HCT116 (cell line): ENCODE results near the gene FOXP2. TPM values are rescaled to one million over a fixed set of nuclear protein-coding genes. Genes with fewer than 3 reads are reported as not detected.

Experiments
- ATAC-seq: fragments of 200-7000 bp; cut with Tn5 transposase; 2 replicates; pipeline ENCODE4 v1.9.1; 2020; ENCODE audit warnings: mild to moderate bottlenecking, moderate library complexity
- BruUV-seq: library from RNA; stranded (reverse); fragments of 400-500 nt; replicated peaks from 2 replicates; lab custom pipeline; 2021; lab: Mats Ljungman, UMichigan
- CTCF ChIA-PET: fragments of 300-600 bp; sonication (Branson Sonifier 250); formaldehyde crosslinking; loops from one replicate; lab custom pipeline; 2021; ENCODE audit warnings: antibody characterized with exemption; lab: Charles Lee
- POLR2A ChIA-PET: fragments of 300-600, 350-600 bp; sonication (Branson Sonifier 250); formaldehyde crosslinking; loops from one replicate; lab custom pipeline; 2021; ENCODE audit warnings: antibody characterized with exemption; lab: Charles Lee
- RAD21 ChIA-PET, 2 experiments: fragments of 300-600 bp; sonication (Branson Sonifier 250); formaldehyde crosslinking; loops; one replicate each; lab custom pipeline; 2023; ENCODE audit warnings: low total read pairs in 2 of 2; ENCODE audit not compliant: uncharacterized antibody in 2 of 2, unreplicated experiment in 2 of 2, low non-redundant PET in 1 of 2; lab: Charles Lee
- DNase-seq: peaks from one replicate; pipeline ENCODE4 v3.0.0-alpha.2; 2010; ENCODE audit warnings: low read depth, low spot score
- H2AFZ ChIP-seq: fragments of 200-600 bp; shearing (Covaris generic), sonication (generic); 2 replicates; pipeline ENCODE4 v1.6.1; 2017; ENCODE audit warnings: low read depth, mixed run types, mixed read lengths, antibody characterized with exemption, low read length; ENCODE audit not compliant: poor library complexity, severe bottlenecking
- H3K27ac ChIP-seq: 2 replicates; pipeline ENCODE4 v1.5.1; 2012; ENCODE audit warnings: low read depth, low read length
- H3K27me3 ChIP-seq: fragments of 200-600 bp; sonication (generic); 2 replicates; pipeline ENCODE4 v1.6.1; 2016; ENCODE audit warnings: mixed run types, low read length, mixed read lengths; ENCODE audit not compliant: insufficient read depth
- H3K36me3 ChIP-seq, 2 experiments: fragments of 200-500 bp in 1 of 2; fragments of 200-600 bp in 1 of 2; sonication (Bioruptor generic) in 1 of 2; sonication (generic) in 1 of 2; 2 replicates each; pipeline versions ENCODE4 v1.5.1 to v1.6.1; 2014 to 2016; ENCODE audit warnings: low read length in 2 of 2, inconsistent platforms in 1 of 2, mixed read lengths in 1 of 2, mixed run types in 1 of 2; ENCODE audit not compliant: insufficient read depth in 2 of 2, control insufficient read depth in 1 of 2
- H3K4me1 ChIP-seq, 2 experiments: fragments of 200-600 bp in 1 of 2; sonication (generic) in 1 of 2; 2 replicates each; pipeline versions ENCODE4 v1.5.1 to v1.6.1; 2012 to 2017; ENCODE audit warnings: low read length in 2 of 2, inconsistent platforms in 1 of 2, mild to moderate bottlenecking in 1 of 2, mixed read lengths in 1 of 2, mixed run types in 1 of 2, moderate library complexity in 1 of 2; ENCODE audit not compliant: insufficient read depth in 2 of 2, control insufficient read depth in 1 of 2
- H3K4me2 ChIP-seq: fragments of 200-600 bp; sonication (generic); 2 replicates; pipeline ENCODE4 v1.6.1; 2017; ENCODE audit warnings: mixed run types, low read length, mixed read lengths
- H3K4me3 ChIP-seq, 2 experiments: fragments of 200-600 bp in 1 of 2; sonication (generic) in 1 of 2; replicated peaks in 1 of 2; 2 replicates each; pipeline ENCODE4 v1.5.1; 2011 to 2016; ENCODE audit warnings: low read length in 2 of 2, control low read depth in 1 of 2, low read depth in 1 of 2, mild to moderate bottlenecking in 1 of 2, mixed read lengths in 1 of 2, mixed run types in 1 of 2
- H3K79me2 ChIP-seq: fragments of 200-600 bp; sonication (generic); 2 replicates; pipeline ENCODE4 v1.6.1; 2017; ENCODE audit warnings: mild to moderate bottlenecking, mixed run types, low read length, moderate library complexity, mixed read lengths; ENCODE audit not compliant: insufficient read depth
- H3K9ac ChIP-seq: fragments of 200-600 bp; sonication (generic); 2 replicates; pipeline ENCODE4 v1.6.1; 2016; ENCODE audit warnings: low read length, mixed read lengths
- H3K9me2 ChIP-seq: fragments of 200-600 bp; sonication (generic), shearing (Covaris generic); 2 replicates; pipeline ENCODE4 v1.6.1; 2017; ENCODE audit warnings: mixed run types, mild to moderate bottlenecking, moderate library complexity; ENCODE audit not compliant: insufficient read depth
- H3K9me3 ChIP-seq, 2 experiments: fragments of 200-500 bp in 1 of 2; fragments of 200-600 bp in 1 of 2; sonication (Bioruptor generic) in 1 of 2; sonication (generic) in 1 of 2; 2 replicates each; pipeline ENCODE4 v1.6.1; 2014 to 2017; ENCODE audit warnings: low read length in 2 of 2, mixed read lengths in 2 of 2, inconsistent platforms in 1 of 2, low read depth in 1 of 2, mild to moderate bottlenecking in 1 of 2, mixed run types in 1 of 2, moderate library complexity in 1 of 2; ENCODE audit not compliant: control insufficient read depth in 1 of 2, insufficient read depth in 1 of 2
- H4K20me1 ChIP-seq: fragments of 200-600 bp; sonication (generic), shearing (Covaris generic); 2 replicates; pipeline ENCODE4 v1.6.1; 2017; ENCODE audit warnings: mixed run types, mild to moderate bottlenecking, moderate library complexity; ENCODE audit not compliant: insufficient read depth
- ATF3 ChIP-seq: IDR thresholded peaks from 2 replicates; pipeline ENCODE4 v1.6.1; 2012
- CBX3 ChIP-seq: IDR thresholded peaks from 2 replicates; pipeline ENCODE4 v1.6.1; 2012; ENCODE audit warnings: low read depth
- CEBPB ChIP-seq: IDR thresholded peaks from 2 replicates; pipeline ENCODE4 v1.6.1; 2012; ENCODE audit warnings: low read depth
- EGR1 ChIP-seq: IDR thresholded peaks from 2 replicates; pipeline ENCODE4 v1.6.1; 2012; ENCODE audit warnings: low read depth
- ELF1 ChIP-seq: IDR thresholded peaks from 2 replicates; pipeline ENCODE4 v1.6.1; 2012; ENCODE audit warnings: low read depth, borderline replicate concordance
- EZH2phosphoT487 ChIP-seq: fragments of 200-600 bp; IDR thresholded peaks from 2 replicates; pipeline ENCODE4 v1.6.1; 2018; ENCODE audit warnings: antibody characterized with exemption, borderline replicate concordance
- JUND ChIP-seq: IDR thresholded peaks from 2 replicates; pipeline ENCODE4 v1.6.1; 2012
- POLR2A ChIP-seq: IDR thresholded peaks from 2 replicates; pipeline ENCODE4 v1.7.0; 2011; ENCODE audit warnings: borderline replicate concordance; ENCODE audit not compliant: insufficient read depth, insufficient read length; ENCODE audit errors: extremely low read depth
- RAD21 ChIP-seq: IDR thresholded peaks from 2 replicates; pipeline ENCODE4 v1.6.1; 2012; ENCODE audit warnings: low read depth, mild to moderate bottlenecking
- SIN3A ChIP-seq: IDR thresholded peaks from 2 replicates; pipeline ENCODE4 v1.6.1; 2012; ENCODE audit warnings: low read depth
- SP1 ChIP-seq: IDR thresholded peaks from 2 replicates; pipeline ENCODE4 v1.6.1; 2012; ENCODE audit warnings: low read depth
- TCF7L2 ChIP-seq: IDR thresholded peaks from 2 replicates; pipeline ENCODE4 v1.7.0; 2011; ENCODE audit warnings: borderline replicate concordance, inconsistent platforms; ENCODE audit not compliant: insufficient read depth, insufficient read length; ENCODE audit errors: extremely low read depth
- YY1 ChIP-seq: IDR thresholded peaks from 2 replicates; pipeline ENCODE4 v1.6.1; 2011; ENCODE audit warnings: low read length, low read depth, moderate library complexity, mild to moderate bottlenecking; ENCODE audit not compliant: insufficient replicate concordance; ENCODE audit errors: extremely low read depth
- ZNF274 ChIP-seq: fragments of 200-500 bp; sonication (Bioruptor generic); IDR thresholded peaks from 2 replicates; pipeline ENCODE4 v1.6.1; 2014; ENCODE audit warnings: mild to moderate bottlenecking, low read depth, low read length, inconsistent platforms
- intact Hi-C: fragments of 100-400 bp; cut with micrococcal nuclease; formaldehyde crosslinking; loops from 2 replicates; pipeline ENCODE4 v1.10.0; 2022
- total RNA-seq: library from RNA; stranded (reverse); gene quantifications from one replicate; pipeline ENCODE4 v1.2.1, GENCODE V29; 2021; ENCODE audit not compliant: unreplicated experiment
- TF ChIP-seq, protein P1 (sequence below): IDR thresholded peaks from 2 replicates; pipeline ENCODE4 v1.6.1; 2012
- TF ChIP-seq, protein P2 (sequence below), 3 experiments: fragments of 200-600 bp in 1 of 3; sonication (generic) in 1 of 3; IDR thresholded peaks in 2 of 3; conservative IDR thresholded peaks in 1 of 3; 2 replicates each; pipeline ENCODE4 v1.5.1; 2012 to 2017; ENCODE audit warnings: low read depth in 2 of 3, low read length in 2 of 3, antibody characterized with exemption in 1 of 3, borderline replicate concordance in 1 of 3, control low read depth in 1 of 3, mild to moderate bottlenecking in 1 of 3, mixed read lengths in 1 of 3, mixed run types in 1 of 3, moderate library complexity in 1 of 3; ENCODE audit not compliant: insufficient read depth in 1 of 3

FOXP2 gene
- total RNA-seq, 1 experiment from 2014 or later, result 2.5 TPM

DNA sequence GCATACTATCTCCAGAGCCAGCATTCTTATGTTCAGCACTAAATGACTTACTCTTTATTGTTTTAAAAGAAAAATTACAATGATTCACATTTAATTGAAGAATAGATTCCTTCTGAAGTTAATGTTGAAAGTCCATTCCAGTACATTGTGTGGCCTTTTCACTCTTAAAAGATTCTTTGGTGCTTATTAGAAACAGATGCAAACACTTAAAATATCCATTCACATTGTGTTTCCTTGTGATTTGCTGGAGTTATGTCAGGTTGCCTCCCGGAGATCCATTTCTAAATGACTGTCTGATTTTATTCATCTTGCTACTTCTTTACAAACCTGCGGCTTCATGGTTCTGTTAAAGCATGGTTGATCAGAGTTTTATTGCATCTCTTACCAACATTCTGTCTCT lies 152.8 kb downstream of the FOXP2 start (continued):
- TF ChIP-seq ATF3 (no peak), TCF7L2 (no peak), YY1 (no peak)

DNA sequence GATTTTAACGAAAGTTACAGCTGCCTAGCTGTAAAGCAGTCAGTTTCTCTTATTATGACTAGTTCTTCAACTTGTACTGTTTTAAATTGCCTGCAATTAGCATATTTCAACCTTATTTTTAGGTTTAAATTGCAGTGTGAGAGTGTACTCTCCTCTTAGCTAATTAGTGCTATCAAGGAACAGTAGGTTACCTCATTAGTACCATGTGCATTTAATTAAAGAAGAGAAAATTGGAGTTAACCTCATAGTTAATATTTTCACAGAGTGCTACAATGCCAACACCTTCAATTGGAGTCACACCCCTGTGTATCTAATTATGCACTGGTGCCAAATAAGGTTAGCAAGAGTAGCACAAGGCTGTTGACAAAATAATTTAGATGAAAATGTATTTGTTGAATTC lies 154.6 kb downstream of the FOXP2 start:
- Histone ChIP-seq H3K9ac (no peak overlapping the region), H3K9me3 (no peaks in the 10 kb centered on the region), H4K20me1 (no peaks in the 10 kb centered on the region), H3K4me1 (no peaks in the 10 kb centered on the region), H3K27ac (no peak overlapping the region), H3K36me3 (no peaks in the 10 kb centered on the region), H3K79me2 (no peaks in the 10 kb centered on the region), H3K27me3 (no peaks in the 10 kb centered on the region), H3K9me2 (no peaks in the 10 kb centered on the region), H2AFZ (no peak overlapping the region), H3K4me3 (no peak overlapping the region), H3K4me2 (no peak overlapping the region)
- ChIA-PET CTCF (no interaction called here), POLR2A (no interaction called here), RAD21 (no interaction called here)
- intact Hi-C loops, result no loop called here
- no TSS peak for BruUV-seq
- DNase-seq (no peak), ATAC-seq (no peak)
- TF ChIP-seq SIN3A, result no peak

GRCh38 chr7:114574384-114574783 lies 159.8 kb downstream of the FOXP2 start:
- Histone ChIP-seq H3K4me1 (no peaks in the 10 kb centered on the region), H3K9me3 (no peaks in the 10 kb centered on the region), H3K9me2 (no peaks in the 10 kb centered on the region), H3K27me3 (no peaks in the 10 kb centered on the region), H3K4me3 (no peak overlapping the region), H3K36me3 (no peaks in the 10 kb centered on the region), H2AFZ (no peak overlapping the region), H3K79me2 (no peaks in the 10 kb centered on the region), H3K9ac (no peak overlapping the region), H3K4me2 (no peak overlapping the region), H4K20me1 (no peaks in the 10 kb centered on the region), H3K27ac (no peak overlapping the region)
- DNase-seq (no peak), ATAC-seq (no peak)
- no TSS peak for BruUV-seq
- POLR2A ChIA-PET, result no interaction called here
- CTCF ChIA-PET, result no interaction called here
- intact Hi-C loops, result no loop called here
- RAD21 ChIA-PET, result no interaction called here
- no peak for TF ChIP-seq TCF7L2
- no peak for TF ChIP-seq EGR1
- TF ChIP-seq JUND, result no peak
- TF ChIP-seq, protein P1, sequence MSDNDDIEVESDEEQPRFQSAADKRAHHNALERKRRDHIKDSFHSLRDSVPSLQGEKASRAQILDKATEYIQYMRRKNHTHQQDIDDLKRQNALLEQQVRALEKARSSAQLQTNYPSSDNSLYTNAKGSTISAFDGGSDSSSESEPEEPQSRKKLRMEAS, result no peak
- no peak for TF ChIP-seq YY1
- TF ChIP-seq CEBPB, result no peak
- TF ChIP-seq RAD21, result no peak
- no peak for TF ChIP-seq SP1
- TF ChIP-seq, protein P2, sequence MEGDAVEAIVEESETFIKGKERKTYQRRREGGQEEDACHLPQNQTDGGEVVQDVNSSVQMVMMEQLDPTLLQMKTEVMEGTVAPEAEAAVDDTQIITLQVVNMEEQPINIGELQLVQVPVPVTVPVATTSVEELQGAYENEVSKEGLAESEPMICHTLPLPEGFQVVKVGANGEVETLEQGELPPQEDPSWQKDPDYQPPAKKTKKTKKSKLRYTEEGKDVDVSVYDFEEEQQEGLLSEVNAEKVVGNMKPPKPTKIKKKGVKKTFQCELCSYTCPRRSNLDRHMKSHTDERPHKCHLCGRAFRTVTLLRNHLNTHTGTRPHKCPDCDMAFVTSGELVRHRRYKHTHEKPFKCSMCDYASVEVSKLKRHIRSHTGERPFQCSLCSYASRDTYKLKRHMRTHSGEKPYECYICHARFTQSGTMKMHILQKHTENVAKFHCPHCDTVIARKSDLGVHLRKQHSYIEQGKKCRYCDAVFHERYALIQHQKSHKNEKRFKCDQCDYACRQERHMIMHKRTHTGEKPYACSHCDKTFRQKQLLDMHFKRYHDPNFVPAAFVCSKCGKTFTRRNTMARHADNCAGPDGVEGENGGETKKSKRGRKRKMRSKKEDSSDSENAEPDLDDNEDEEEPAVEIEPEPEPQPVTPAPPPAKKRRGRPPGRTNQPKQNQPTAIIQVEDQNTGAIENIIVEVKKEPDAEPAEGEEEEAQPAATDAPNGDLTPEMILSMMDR (IDR thresholded peaks at IDR 0.05 in 2 of 3, conservative IDR thresholded peaks at IDR 0.05 in 1 of 3; ENCODE audit: borderline replicate concordance in 1 of 3, insufficient read depth in 1 of 3, low read depth in 2 of 3, low read length in 2 of 3), result no peak
- no peak for TF ChIP-seq EZH2phosphoT487
- TF ChIP-seq POLR2A, result no peak
- no peak for TF ChIP-seq ELF1
- no peak for TF ChIP-seq ATF3
- no peak for TF ChIP-seq ZNF274
- TF ChIP-seq CBX3, result no peak
